Amygdala (tissue), 56 donors: ENCODE measurements around the gene MINDY2.
"Not testable (repeated sequence)": the region's sequence is repeated elsewhere in the genome, so short reads cannot be mapped to it uniquely, and the experiment has no call there.

Experiments used
- DNase-seq, 56 donors: peaks; one replicate each; lab custom pipeline; 2025; lab: John Stamatoyannopoulos, UW

The MINDY2 gene

DNA sequence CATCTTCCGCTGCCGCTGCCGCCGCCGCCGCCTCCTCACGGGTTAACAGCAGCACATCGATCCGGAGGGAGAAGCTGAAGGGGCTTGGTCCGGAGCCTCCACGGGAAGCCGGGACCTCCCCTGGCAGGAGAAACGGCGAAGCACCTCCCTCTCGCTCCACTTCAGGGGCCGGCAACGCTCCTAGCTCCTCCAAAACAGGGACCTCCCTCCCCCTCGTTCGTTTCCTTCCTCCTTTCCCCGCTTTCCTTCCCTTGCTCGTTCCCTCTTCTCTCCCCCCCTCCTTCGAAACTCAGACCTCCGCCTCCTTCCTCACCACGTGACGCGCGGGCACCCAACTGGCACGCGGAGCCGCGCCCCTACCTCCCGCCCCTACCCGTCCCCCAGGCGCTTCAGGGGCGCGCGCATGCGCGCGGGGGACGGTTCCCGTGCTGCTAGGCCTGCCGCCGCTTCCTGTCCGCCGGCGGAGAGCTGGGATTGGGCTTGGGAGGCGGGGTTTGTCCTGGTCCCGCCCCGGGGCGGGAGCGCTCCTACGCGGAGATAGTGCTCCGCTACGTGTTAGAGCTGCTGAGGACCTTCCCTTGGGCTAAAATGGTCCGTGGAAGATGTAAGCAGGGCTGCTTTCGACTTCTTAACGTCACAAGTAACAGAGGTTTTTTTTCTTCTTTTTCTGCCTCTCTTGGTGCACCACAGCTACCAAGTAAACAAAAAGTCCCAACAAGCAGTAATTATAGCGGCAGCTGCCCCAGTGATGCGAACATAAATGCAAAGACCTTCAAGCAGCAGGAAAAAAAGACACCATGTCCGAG lies 21.4 kb upstream of the MINDY2 start, which contains the start of gene ADAM10:
TSS of gene ADAM10 (minus strand) at position 176 of the 806 bp plus-strand sequence. CDS start at position 3, 173 bp downstream.
- DNase-seq, result peak; percentile 37 to 100 (median 99)

DNA sequence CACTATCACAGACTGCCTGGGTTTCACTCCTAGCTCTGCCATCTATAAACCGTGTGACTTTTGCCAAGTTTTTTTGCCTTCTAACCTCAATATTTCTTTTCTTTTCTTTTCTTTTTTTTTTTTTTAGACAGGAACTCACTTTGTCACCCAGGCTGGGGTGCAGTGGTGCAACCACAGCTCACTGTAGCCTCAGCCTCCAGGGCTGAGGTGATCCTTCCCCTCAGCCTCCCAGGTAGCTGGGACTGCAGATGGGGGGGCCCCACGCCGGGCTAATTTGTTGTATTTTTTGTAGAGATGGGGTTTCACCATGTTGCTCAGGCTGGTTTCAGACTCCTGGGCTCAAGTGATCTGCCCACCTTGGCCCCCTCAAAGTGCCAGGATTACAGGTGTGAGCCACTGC lies 18.4 kb upstream of the MINDY2 start:
- DNase-seq, result no peak

DNA sequence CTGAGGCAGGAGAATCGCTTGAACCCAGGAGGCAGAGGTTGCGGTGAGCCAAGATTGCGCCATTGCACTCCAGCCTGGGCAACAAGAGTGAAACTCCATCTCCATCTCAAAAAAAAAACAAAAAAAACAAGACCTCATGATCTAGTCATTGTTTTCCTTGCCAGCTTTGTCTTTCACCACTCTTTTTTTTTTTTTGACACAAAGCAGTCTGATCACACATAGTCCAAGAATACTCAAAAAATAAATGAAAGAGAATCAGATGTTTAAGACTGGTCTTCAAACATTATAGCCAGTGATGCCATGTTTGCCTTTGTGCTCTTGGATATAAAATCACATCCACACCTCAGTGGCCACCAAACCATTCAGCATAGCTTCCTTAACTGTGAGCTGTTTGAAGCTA lies 15.8 kb upstream of the MINDY2 start:
- DNase-seq, result no peak

GRCh38 chr15:58755956-58756355 lies 15.1 kb upstream of the MINDY2 start:
- peak in 3 of 56 donors; percentile 5 to 42 (median 9) for DNase-seq

- DNase-seq, result peak in 6 of 56 donors; percentile 4 to 62 (median 10)
Measured at GRCh38 chr15:58758141-58758540, 13.0 kb upstream of the MINDY2 start.

DNA sequence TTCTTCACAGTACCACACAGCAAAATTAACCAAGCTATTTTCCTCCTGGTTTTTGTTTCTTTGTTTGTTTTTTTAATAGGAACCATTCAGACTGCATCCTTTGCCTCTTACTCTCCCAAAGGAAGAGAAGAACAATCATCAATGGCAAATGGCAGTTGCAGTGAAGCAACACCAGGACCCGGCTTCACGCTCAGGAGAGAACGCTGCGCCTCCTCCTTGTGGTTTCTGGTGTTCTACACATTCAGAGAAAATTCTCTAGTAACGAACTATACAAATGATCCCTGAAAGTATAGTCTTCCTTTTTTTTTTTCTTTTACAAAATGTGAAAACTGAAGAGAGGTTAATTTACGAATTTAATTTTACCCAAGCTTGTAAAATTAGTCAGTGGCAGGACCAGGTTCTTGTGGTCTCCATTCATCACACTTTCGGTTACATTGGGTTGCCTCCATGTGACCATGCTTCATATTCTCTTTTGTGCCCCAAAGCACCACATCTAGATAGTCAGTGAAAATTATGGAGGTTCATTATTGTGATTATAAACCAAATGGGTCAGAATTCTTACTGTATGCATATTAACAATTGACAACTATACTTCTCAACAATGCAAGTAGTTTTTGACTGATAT lies 10.6 kb upstream of the MINDY2 start:
- no peak for DNase-seq

DNA sequence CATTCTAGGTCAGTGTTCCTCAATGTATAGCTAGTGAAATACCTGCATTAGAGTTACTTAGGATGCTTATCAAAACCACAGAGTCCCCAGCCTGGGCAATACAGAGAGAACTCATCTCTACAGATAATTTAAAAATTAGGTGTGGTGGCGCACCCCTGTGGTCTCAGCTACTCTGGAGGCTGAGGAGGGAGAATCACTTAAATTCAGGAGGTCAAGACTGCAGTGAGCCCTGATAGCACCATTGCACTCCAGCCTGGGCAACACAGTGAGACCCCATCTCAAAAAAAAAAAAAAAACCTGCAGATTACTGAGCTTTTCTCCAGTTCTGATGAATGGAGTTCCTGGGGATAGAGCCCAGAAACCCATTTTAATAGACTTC lies 10.1 kb upstream of the MINDY2 start:
- no peak for DNase-seq

DNA sequence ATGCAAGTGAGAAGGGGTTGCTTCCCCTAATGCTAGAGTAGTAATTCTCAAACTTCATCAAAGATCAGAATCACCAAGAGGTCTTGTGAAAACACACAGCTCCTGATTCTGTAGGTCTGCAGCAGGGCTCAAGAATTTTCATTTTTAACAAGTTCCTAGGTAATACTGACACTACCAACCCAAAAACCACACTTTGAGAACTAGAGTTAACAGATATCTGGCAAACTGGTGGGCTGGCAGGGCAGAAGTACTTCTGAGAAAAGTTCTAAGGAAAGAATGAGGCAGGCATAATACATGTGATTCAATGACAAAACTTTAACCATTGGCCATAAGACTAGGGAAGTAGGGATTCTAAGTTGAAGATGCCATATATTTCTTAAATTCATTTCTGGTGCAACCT lies 8.8 kb upstream of the MINDY2 start:
- no peak for DNase-seq

- no peak for DNase-seq
Measured at GRCh38 chr15:58762731-58763130, 8.4 kb upstream of the MINDY2 start.

GRCh38 chr15:58764468-58764867 lies 6.6 kb upstream of the MINDY2 start:
- no peak for DNase-seq

- no peak for DNase-seq
Measured at GRCh38 chr15:58766290-58766689, 4.8 kb upstream of the MINDY2 start.

DNA sequence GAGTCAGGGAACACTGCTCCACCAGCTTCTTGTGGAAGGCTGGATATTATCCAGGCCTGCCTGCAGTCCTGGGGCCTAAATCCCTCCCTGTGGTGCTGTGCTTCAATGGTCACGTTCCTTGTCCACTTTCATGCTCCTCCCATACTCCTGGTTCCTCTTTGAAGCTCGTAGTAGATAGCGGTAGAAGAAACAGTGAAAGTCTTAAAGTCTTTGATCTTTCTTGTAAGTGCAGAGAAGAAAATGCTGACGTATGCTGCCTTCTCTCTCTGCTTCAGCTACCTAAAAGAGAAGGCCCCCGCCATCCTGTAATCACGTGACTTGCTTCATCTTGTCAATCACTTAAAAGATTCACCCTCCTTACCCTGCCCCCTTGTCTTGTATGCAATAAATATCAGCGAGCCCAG lies 2.5 kb upstream of the MINDY2 start:
- DNase-seq, result not testable (repeated sequence)

GRCh38 chr15:58770519-58770856 lies 614 bp upstream of the MINDY2 start:
- DNase-seq, result peak in 3 of 56 donors; percentile 61 to 68 (median 62)

DNA sequence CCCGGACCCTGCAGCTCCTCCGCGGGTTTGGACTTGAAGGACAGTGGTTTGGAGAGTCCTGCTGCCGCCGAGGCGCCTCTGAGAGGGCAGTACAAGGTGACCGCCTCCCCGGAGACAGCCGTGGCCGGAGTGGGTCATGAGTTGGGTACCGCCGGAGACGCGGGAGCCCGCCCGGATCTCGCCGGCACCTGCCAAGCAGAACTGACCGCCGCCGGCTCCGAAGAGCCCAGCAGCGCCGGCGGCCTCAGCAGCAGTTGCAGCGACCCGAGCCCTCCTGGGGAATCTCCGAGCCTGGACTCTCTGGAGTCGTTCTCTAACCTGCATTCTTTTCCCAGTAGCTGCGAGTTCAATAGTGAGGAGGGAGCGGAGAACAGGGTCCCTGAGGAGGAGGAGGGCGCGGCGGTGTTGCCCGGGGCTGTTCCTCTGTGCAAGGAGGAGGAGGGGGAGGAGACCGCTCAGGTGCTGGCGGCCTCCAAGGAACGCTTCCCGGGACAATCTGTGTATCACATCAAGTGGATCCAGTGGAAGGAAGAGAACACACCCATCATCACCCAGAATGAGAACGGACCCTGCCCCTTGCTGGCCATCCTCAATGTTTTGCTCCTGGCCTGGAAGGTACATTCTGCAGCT lies 634 bp downstream of the MINDY2 start:
- peak in 41 of 56 donors; percentile 10 to 78 (median 57) for DNase-seq

DNA sequence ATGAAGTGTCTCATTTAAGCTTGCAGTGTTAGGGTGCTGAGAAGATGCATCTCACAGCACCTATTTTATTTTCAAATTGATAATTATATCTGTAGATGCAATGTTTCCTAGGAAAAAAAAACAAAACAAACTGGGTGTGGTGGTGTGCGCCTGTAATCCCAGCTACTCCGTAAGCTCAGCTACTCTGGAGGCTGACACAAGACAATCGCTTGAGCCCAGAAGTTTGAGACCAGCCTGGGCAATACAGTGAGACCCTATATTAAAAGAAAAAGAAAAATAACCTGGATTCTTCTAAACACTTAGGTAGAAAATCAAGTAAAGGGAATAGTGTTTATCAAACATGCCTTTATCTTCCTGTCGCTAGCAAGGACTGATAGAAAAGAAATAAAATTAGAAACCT lies 1.9 kb downstream of the MINDY2 start:
- no peak for DNase-seq

DNA sequence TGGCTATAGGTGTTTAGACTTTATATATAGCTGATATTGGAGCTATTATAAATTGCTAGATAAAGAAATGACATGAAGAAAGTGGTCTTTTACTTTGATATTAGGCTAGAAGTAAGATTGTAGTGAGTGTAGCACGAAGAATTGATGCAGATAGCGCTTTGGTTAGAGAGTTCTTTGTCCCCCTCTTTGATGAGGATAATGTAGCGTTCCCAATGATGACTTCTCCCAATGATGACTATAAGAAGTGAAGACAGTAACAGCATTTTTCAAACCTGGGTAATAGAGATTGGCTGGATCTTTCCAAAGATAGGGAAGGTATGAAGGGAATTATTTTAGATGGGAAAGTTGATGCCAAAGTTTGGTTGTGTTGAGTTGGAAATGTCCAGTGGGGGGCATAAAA lies 4.3 kb downstream of the MINDY2 start:
- no peak for DNase-seq

DNA sequence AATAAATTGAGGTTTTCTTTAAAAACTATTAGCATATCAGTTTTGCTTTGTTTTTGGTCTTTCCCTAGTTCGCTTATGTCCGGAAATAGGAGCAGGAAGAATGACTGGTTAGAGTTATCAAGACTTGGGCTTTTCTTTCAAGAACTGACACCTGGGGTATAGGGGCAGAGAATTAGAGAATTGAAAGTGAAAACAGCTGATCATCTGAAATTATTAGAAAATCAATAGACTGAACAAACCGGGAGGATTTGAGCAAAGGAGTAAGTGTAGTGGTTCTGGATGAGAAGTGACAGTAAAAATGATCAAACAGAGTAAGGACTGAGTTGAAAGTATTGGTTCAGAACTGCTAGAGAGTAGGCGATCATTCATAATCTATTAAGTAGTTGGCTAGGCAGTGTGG lies 6.0 kb downstream of the MINDY2 start:
- DNase-seq, result no peak

GRCh38 chr15:58779554-58779953 lies 8.5 kb downstream of the MINDY2 start:
- DNase-seq, result no peak

DNA sequence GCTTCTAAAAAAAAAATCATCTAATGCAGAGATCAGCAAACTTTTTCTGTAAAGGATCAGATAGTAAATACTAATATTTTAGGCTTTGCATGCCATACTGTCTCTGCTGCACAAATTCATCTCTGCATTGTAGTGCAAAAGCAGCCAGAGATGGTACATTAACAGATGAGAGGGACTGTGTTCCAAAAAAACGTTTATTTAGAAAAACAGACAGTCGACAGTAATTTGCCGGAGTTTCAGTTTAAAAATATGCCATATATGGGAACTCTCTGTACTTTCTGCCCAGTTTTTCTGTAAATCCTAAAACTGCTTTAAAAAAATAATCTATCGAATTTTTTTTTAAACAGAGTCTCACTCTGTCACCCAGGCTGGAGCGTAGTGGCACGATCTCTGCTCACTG lies 14.3 kb downstream of the MINDY2 start:
- DNase-seq, result no peak

GRCh38 chr15:58788056-58788710 lies 17.1 kb downstream of the MINDY2 start:
- DNase-seq, result no peak

DNA sequence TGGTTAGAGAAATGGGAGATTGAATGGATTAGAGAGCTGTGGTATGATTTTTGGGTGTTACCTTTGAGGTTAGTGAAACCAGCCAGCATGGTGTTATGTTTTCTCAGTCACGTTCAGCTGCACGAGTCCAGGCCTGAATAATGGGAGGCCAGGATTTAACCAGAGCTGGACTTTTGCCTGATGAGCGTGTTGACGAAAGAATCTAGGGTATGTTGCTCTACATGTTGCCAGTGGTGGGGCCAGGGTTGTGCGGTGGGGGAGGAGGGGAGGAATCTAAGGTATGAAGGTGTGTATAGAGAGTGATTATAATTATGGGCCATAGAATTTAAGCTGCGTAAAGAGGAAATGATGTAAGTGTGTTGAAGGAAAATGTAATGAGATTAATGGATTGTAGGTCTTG lies 22.8 kb downstream of the MINDY2 start:
- no peak for DNase-seq
